Progenitor cell of endocrine pancreas (in vitro differentiated cells): Measurements from ENCODE around the gene IFI27L1. TPM values are rescaled to one million over a fixed set of nuclear protein-coding genes. Genes with fewer than 3 reads are reported as not detected.
"Not testable (repeated sequence)": the region's sequence is repeated elsewhere in the genome, so short reads cannot be mapped to it uniquely, and the experiment has no call there.

Experiments
- DNase-seq: peaks from one replicate; pipeline ENCODE4 v3.0.0; 2021; ENCODE audit warnings: low spot score; ENCODE audit not compliant: unreplicated experiment
- H3K27ac Mint-ChIP-seq: 2 replicates; pipeline ENCODE4 v1.8.0; 2021; ENCODE audit warnings: mild to moderate bottlenecking, moderate library complexity, mixed read lengths
- H3K27me3 Mint-ChIP-seq: 2 replicates; pipeline ENCODE4 v1.8.0; 2021; ENCODE audit warnings: mixed read lengths
- H3K36me3 Mint-ChIP-seq: 2 replicates; pipeline ENCODE4 v1.8.0; 2022; ENCODE audit warnings: mixed read lengths; ENCODE audit not compliant: insufficient read depth
- H3K4me1 Mint-ChIP-seq: 2 replicates; pipeline ENCODE4 v1.8.0; 2021; ENCODE audit warnings: low read depth, mixed read lengths
- H3K4me3 Mint-ChIP-seq: 2 replicates; pipeline ENCODE4 v1.8.0; 2021; ENCODE audit warnings: low read depth, mild to moderate bottlenecking, moderate library complexity, mixed read lengths
- H3K9me3 Mint-ChIP-seq: 2 replicates; pipeline ENCODE4 v1.8.0; 2021; ENCODE audit warnings: low read depth, mixed read lengths
- total RNA-seq: library from RNA; stranded (reverse); gene quantifications from 2 replicates; pipeline ENCODE4 v1.2.1, GENCODE V29; 2021
- TF ChIP-seq, protein P1 (sequence below): fragments of 200-600 bp; sonication (generic); IDR thresholded peaks from one replicate; pipeline ENCODE4 v1.5.0; 2021; ENCODE audit warnings: antibody characterized with exemption, mild to moderate bottlenecking; ENCODE audit not compliant: unreplicated experiment

IFI27L1 gene
- total RNA-seq, 1 donor from 2014 or later, result 28.9 TPM

DNA sequence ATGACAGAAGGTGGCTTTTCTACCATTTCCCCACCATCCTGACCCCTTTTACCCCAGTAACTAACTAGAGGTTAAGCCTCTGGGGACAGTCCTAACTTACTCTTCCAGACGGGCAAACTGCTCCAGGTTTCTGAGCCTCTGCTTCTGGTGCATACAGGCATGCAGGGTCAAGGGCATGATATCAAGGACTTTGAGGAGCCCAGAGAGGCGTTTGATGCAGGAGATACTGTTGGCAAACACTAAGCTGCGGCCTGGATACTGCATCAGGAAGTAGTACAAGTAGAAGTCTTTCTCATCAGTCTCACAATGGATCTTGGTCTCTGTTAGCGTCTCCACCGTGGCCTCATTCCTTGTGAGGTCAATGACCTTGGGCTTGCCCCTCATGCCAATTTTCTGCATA lies 21.1 kb upstream of the IFI27L1 start:
- no peaks in the 10 kb centered on the region for H3K27me3 Mint-ChIP-seq
- DNase-seq, result no peak
- peaks cover 16% of the 10 kb centered on the region for H3K36me3 Mint-ChIP-seq
- H3K4me1 Mint-ChIP-seq, result no peaks in the 10 kb centered on the region
- no peak overlapping the region for H3K4me3 Mint-ChIP-seq
- no peaks in the 10 kb centered on the region for H3K9me3 Mint-ChIP-seq
- TF ChIP-seq, protein P1, sequence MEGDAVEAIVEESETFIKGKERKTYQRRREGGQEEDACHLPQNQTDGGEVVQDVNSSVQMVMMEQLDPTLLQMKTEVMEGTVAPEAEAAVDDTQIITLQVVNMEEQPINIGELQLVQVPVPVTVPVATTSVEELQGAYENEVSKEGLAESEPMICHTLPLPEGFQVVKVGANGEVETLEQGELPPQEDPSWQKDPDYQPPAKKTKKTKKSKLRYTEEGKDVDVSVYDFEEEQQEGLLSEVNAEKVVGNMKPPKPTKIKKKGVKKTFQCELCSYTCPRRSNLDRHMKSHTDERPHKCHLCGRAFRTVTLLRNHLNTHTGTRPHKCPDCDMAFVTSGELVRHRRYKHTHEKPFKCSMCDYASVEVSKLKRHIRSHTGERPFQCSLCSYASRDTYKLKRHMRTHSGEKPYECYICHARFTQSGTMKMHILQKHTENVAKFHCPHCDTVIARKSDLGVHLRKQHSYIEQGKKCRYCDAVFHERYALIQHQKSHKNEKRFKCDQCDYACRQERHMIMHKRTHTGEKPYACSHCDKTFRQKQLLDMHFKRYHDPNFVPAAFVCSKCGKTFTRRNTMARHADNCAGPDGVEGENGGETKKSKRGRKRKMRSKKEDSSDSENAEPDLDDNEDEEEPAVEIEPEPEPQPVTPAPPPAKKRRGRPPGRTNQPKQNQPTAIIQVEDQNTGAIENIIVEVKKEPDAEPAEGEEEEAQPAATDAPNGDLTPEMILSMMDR, result no peak
- no peak overlapping the region for H3K27ac Mint-ChIP-seq

DNA sequence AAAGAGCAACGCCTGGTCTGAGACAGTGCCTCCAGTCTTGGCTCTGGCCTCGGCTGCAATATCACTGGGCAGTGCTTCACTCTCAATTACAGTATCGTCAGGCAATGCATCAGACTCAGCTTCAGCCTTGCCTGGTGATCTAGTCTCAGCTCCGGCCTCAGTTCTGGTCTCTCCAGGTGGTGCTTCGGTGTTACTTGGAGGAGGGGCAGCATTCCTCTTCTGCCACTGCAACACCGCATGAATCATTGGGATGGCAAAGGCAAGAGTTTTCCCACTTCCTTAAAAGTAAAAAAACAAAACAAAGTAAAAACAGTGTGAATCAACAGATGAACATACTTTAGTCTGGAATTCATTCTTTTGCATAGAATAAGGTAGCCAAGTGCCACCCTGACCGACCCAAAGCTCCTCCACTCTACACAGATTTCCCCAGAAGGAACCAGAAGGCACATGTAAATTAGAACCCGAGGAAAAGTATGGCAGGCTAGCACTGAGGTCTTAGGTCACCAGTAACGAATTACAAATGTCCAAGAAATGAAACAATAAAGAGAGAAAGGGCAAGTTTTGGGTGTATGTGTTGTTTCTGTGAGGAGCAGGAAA lies 18.7 kb upstream of the IFI27L1 start:
- Mint-ChIP-seq H3K4me1 (peaks cover 12% of the 10 kb centered on the region), H3K9me3 (peaks cover 8% of the 10 kb centered on the region), H3K27ac (no peak overlapping the region), H3K36me3 (peaks cover 14% of the 10 kb centered on the region), H3K4me3 (no peak overlapping the region), H3K27me3 (no peaks in the 10 kb centered on the region)
- no peak for DNase-seq
- TF ChIP-seq, protein P1, result no peak

DNA sequence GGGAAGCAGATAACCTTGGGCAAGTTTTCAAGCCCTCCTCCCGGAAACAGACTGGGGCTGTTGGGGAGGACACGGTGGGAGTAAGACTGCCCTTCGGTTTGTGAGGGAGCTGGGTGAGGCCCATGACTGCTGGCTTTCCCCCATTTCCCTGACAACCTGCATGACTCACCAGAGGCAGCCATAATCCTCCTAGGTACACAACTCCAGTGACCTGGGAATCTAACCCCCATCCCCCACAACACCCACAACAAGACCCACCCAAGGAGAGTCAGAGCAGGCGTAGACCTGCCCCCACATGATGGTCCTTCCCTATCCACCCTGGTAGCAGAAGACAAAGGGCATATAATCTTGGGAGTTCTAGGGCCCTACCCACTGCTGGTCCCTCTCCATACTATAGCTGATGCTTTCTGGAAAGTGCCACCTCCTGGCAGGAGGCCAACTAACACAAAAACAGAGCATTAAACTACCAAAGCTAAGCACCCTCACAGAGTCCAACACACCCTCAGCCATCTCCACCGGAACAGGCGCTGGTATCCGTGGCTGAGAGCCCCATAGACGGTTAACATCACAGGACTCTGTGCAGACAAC lies 14.9 kb upstream of the IFI27L1 start:
- H3K4me3 Mint-ChIP-seq, result no peak overlapping the region

DNA sequence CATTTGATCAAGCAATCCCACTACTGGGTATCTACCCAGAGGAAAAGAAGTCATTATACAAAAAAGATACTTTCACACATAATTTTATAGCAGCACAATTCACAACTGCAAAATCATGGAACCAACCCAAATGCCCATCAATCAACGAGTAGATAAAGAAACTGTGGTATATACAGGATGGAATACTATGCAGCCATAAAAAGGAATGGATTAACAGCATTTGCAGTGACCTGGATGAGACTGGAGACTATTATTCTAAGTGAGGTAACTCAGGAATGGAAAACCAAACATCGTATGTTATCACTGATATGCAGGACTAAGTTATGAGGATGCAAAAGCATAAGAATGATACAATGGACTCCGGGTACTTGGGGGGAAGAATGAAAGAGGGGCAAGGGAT lies 9.0 kb upstream of the IFI27L1 start:
- not testable (repeated sequence) for H3K27me3 Mint-ChIP-seq, H3K27ac Mint-ChIP-seq, DNase-seq, H3K4me1 Mint-ChIP-seq, H3K4me3 Mint-ChIP-seq
- Mint-ChIP-seq H3K9me3 (peaks cover 62% of the 10 kb centered on the region), H3K36me3 (peaks cover 66% of the 10 kb centered on the region)

More for the DNA sequence above, 14.9 kb upstream of the IFI27L1 start:
- Mint-ChIP-seq H3K36me3 (peaks cover 38% of the 10 kb centered on the region), H3K9me3 (peaks cover 43% of the 10 kb centered on the region), H3K4me1 (peaks cover 12% of the 10 kb centered on the region), H3K27me3 (no peaks in the 10 kb centered on the region), H3K27ac (peak overlapping the region; percentile 76)
- no peak for DNase-seq
- TF ChIP-seq, protein P1, result no peak

DNA sequence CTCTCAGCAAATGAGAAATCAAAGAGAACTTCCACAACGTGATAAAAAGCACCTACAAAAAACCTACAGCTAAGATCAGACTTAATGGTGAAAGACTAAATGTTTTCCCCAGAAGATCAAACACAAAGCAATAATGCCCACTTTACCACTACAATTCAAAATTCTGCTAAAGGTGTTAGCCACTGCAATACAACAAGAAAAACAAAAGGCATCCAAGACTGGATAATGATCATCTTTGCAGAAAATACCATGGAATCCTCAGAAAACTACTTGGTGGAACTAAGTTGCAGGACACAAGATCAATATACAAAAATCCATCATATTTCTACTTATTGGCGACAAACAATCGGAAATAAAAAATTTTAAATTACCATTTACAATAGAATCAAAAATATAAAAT lies 6.6 kb upstream of the IFI27L1 start:
- no peak overlapping the region for H3K4me3 Mint-ChIP-seq

More for the DNA sequence above, 6.6 kb upstream of the IFI27L1 start:
- DNase-seq, result no peak
- peaks cover 17% of the 10 kb centered on the region for H3K4me1 Mint-ChIP-seq
- H3K9me3 Mint-ChIP-seq, result peaks cover 38% of the 10 kb centered on the region
- TF ChIP-seq, protein P1, result no peak
- peak overlapping the region; percentile 28 for H3K27ac Mint-ChIP-seq
- no peaks in the 10 kb centered on the region for H3K27me3 Mint-ChIP-seq
- H3K36me3 Mint-ChIP-seq, result peaks cover 62% of the 10 kb centered on the region
